ENCODE measurements around the gene POPDC2.

Gene POPDC2

DNA sequence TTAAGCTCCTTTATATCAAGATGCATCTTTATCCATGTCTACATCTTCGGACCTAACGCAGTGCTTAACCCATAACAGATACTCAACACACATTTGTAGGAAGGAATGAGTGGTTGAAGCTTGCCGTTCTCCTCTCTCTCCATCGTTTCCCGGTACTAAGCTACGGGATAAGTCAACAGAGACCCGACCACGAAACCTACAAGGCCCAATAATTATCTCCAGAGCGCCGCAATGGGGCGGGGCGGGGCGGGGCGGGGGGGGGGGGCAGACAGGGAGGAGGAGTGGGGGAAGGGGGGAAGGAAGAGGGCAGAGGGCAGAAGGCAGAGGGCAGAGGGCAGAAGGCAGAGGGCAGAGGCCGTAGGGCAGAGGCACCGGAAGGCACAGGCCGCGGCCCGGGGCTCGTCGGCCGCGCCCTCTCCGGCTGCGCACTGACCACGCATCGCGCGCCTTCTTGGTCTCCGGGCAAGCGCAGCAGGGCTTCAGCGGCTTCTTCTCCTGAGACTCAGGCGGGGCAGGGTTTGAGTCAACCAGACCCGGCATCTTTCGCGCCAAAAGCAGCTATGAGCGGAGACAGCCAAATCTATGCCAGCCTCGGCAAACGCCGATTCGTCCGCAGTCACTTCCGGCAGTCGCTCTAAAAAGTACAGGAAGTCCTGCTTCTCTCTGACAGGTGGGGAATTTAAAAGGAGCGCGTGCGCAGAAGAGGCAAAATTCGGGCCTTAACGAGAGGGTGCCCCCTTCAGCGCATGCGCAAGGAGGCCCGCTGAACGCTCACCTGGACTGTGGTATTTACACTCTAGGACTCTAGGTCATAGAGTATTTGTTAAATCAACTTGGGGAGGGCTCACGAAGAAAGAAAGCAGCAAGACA lies 16.6 kb upstream of the POPDC2 start, which contains the start of gene COX17 (continued):
- no peak for TF ChIP-seq ZNF548 (tag by site-specific recombination; IDR thresholded peaks at IDR 0.05)
- TF ChIP-seq YY1 (tag by site-specific recombination; IDR thresholded peaks at IDR 0.05) = no peak
- TF ChIP-seq ZNF623 (tag by site-specific recombination; IDR thresholded peaks at IDR 0.05) = no peak
- no peak for TF ChIP-seq ZNF426 (tag by site-specific recombination; IDR thresholded peaks at IDR 0.05)
- 0 out of 2 replicates have a peak, but pooled peaks have one; percentile 23 for TF ChIP-seq BCL11A (tag by site-specific recombination; IDR thresholded peaks at IDR 0.05; ENCODE audit: low read depth)
- no peak for TF ChIP-seq ZNF585B (tag by site-specific recombination; IDR thresholded peaks at IDR 0.05)
- no peak for TF ChIP-seq TCF7L2 (IDR thresholded peaks at IDR 0.05; ENCODE audit: borderline replicate concordance, low read depth, low read length)
- no peak for TF ChIP-seq ZNF132 (tag by site-specific recombination; IDR thresholded peaks at IDR 0.05; ENCODE audit: borderline replicate concordance)
- peak; percentile 73; the same call in 1 of the 2 replicates for TF ChIP-seq ZNF660 (tag by site-specific recombination; IDR thresholded peaks at IDR 0.05)
- TF ChIP-seq ZNF610 (tag by site-specific recombination; IDR thresholded peaks at IDR 0.05; ENCODE audit: borderline replicate concordance) = no peak
- no peak for TF ChIP-seq ZNF174 (tag by site-specific recombination; IDR thresholded peaks at IDR 0.05)
- TF ChIP-seq, protein P1, sequence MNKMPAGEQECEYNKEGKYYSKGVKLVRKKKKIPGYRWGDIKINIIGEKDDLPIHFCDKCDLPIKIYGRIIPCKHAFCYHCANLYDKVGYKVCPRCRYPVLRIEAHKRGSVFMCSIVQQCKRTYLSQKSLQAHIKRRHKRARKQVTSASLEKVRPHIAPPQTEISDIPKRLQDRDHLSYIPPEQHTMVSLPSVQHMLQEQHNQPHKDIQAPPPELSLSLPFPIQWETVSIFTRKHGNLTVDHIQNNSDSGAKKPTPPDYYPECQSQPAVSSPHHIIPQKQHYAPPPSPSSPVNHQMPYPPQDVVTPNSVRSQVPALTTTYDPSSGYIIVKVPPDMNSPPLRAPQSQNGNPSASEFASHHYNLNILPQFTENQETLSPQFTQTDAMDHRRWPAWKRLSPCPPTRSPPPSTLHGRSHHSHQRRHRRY (tag by site-specific recombination; IDR thresholded peaks at IDR 0.05) = no peak
- no peak for TF ChIP-seq MYNN (tag by site-specific recombination; IDR thresholded peaks at IDR 0.05; ENCODE audit: borderline replicate concordance)
- no peak for TF ChIP-seq MZF1 (tag by site-specific recombination; IDR thresholded peaks at IDR 0.05; ENCODE audit: borderline replicate concordance)
- TF ChIP-seq ZNF670 (tag by site-specific recombination; IDR thresholded peaks at IDR 0.05; ENCODE audit: low read depth) = no peak
- no peak for TF ChIP-seq ZNF549 (tag by site-specific recombination; IDR thresholded peaks at IDR 0.05)
- 0 out of 2 replicates have a peak, but pooled peaks have one; percentile 21 for TF ChIP-seq ZBTB21 (tag by site-specific recombination; IDR thresholded peaks at IDR 0.05)
- TF ChIP-seq ZSCAN18 (tag by site-specific recombination; IDR thresholded peaks at IDR 0.05) = no peak
- no peak for TF ChIP-seq ZBTB48 (tag by site-specific recombination; IDR thresholded peaks at IDR 0.05)
- no peak for TF ChIP-seq ZBTB7A (tag by site-specific recombination; IDR thresholded peaks at IDR 0.05; ENCODE audit: low read depth)
- no peak for TF ChIP-seq ZNF114 (tag by site-specific recombination; IDR thresholded peaks at IDR 0.05)
- no peak for TF ChIP-seq ZNF354C (tag by site-specific recombination; IDR thresholded peaks at IDR 0.05; ENCODE audit: borderline replicate concordance, low read depth)
- TF ChIP-seq ZSCAN4 (tag by site-specific recombination; IDR thresholded peaks at IDR 0.05) = no peak
- TF ChIP-seq GLI4 (tag by site-specific recombination; IDR thresholded peaks at IDR 0.05) = no peak
- TF ChIP-seq, protein P2, sequence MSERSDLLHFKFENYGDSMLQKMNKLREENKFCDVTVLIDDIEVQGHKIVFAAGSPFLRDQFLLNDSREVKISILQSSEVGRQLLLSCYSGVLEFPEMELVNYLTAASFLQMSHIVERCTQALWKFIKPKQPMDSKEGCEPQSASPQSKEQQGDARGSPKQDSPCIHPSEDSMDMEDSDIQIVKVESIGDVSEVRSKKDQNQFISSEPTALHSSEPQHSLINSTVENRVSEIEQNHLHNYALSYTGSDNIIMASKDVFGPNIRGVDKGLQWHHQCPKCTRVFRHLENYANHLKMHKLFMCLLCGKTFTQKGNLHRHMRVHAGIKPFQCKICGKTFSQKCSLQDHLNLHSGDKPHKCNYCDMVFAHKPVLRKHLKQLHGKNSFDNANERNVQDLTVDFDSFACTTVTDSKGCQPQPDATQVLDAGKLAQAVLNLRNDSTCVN (tag by site-specific recombination; optimal IDR thresholded peaks at IDR 0.05) = peak; percentile 36
- TF ChIP-seq ZNF561 (tag by site-specific recombination; IDR thresholded peaks at IDR 0.05; ENCODE audit: borderline replicate concordance) = no peak
- TF ChIP-seq ZNF518A (tag by site-specific recombination; conservative IDR thresholded peaks at IDR 0.05; ENCODE audit: low read depth) = peak; percentile 96
- TF ChIP-seq SCRT2 (tag by site-specific recombination; IDR thresholded peaks at IDR 0.05) = peak; percentile 86
- TF ChIP-seq, protein P3, sequence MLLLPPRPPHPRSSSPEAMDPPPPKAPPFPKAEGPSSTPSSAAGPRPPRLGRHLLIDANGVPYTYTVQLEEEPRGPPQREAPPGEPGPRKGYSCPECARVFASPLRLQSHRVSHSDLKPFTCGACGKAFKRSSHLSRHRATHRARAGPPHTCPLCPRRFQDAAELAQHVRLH (tag by site-specific recombination; IDR thresholded peaks at IDR 0.05) = 0 out of 2 replicates have a peak, but pooled peaks have one; percentile 9
